ENCODE results near the gene WDR18. TPM values are rescaled to one million over a fixed set of nuclear protein-coding genes. Genes with fewer than 3 reads are reported as not detected.

The WDR18 gene
- polyA plus RNA-seq, 1 donor from 2014 or later, result 64.9 TPM

- Histone ChIP-seq H2AFZ (ENCODE audit: low read depth, low read length) (no peak overlapping the region), H3K4me2 (ENCODE audit: low read length) (no peak overlapping the region), H3K4me3 (ENCODE audit: low read length) (no peak overlapping the region), H3K36me3 (ENCODE audit: insufficient read depth, low read length) (no peaks in the 10 kb centered on the region), H3K9ac (ENCODE audit: low read length) (no peak overlapping the region), H3K9me3 (ENCODE audit: low read length) (no peaks in the 10 kb centered on the region), H3K9me2 (ENCODE audit: insufficient read depth, low read length) (no peaks in the 10 kb centered on the region), H3F3A (ENCODE audit: insufficient read depth, low read length, poor library complexity, severe bottlenecking) (no peaks in the 10 kb centered on the region), H3K27ac (ENCODE audit: low read length) (no peak overlapping the region), H3K27me3 (ENCODE audit: insufficient read depth, low read depth, low read length) (no peaks in the 10 kb centered on the region), H3K79me2 (replicated peaks; ENCODE audit: insufficient read depth, low read length) (peaks cover under 1% of the 10 kb centered on the region), H4K20me1 (ENCODE audit: insufficient read depth) (no peaks in the 10 kb centered on the region)
- TF ChIP-seq CTCF (IDR thresholded peaks at IDR 0.05; ENCODE audit: poor library complexity, severe bottlenecking), result no peak
- no peak for TF ChIP-seq RAD21 (conservative IDR thresholded peaks at IDR 0.05)
Measured at GRCh38 chr19:943551-944170, 40.5 kb upstream of the WDR18 start.

- Histone ChIP-seq H3K27me3 (ENCODE audit: insufficient read depth, low read depth, low read length) (no peaks in the 10 kb centered on the region), H2AFZ (ENCODE audit: low read depth, low read length) (no peak overlapping the region), H3K27ac (ENCODE audit: low read length) (no peak overlapping the region), H3K9ac (ENCODE audit: low read length) (no peak overlapping the region), H3K4me3 (ENCODE audit: low read length) (no peak overlapping the region), H4K20me1 (ENCODE audit: insufficient read depth) (no peaks in the 10 kb centered on the region), H3K4me2 (ENCODE audit: low read length) (no peak overlapping the region), H3K9me3 (ENCODE audit: low read length) (no peaks in the 10 kb centered on the region), H3F3A (ENCODE audit: insufficient read depth, low read length, poor library complexity, severe bottlenecking) (no peaks in the 10 kb centered on the region), H3K9me2 (ENCODE audit: insufficient read depth, low read length) (no peaks in the 10 kb centered on the region), H3K36me3 (ENCODE audit: insufficient read depth, low read length) (no peaks in the 10 kb centered on the region), H3K79me2 (replicated peaks; ENCODE audit: insufficient read depth, low read length) (no peaks in the 10 kb centered on the region)
- no peak for TF ChIP-seq CTCF (IDR thresholded peaks at IDR 0.05; ENCODE audit: poor library complexity, severe bottlenecking)
- TF ChIP-seq TAF1 (IDR thresholded peaks at IDR 0.05; ENCODE audit: low read depth), result no peak
- TF ChIP-seq EP300 (conservative IDR thresholded peaks at IDR 0.05; ENCODE audit: poor library complexity, severe bottlenecking), result no peak
- TF ChIP-seq POLR2AphosphoS5 (IDR thresholded peaks at IDR 0.05), result no peak
- no peak for TF ChIP-seq RAD21 (conservative IDR thresholded peaks at IDR 0.05)
- no peak for TF ChIP-seq EZH2 (IDR thresholded peaks at IDR 0.05; ENCODE audit: borderline replicate concordance, insufficient read depth, low read length, poor library complexity, severe bottlenecking)
- TF ChIP-seq REST (IDR thresholded peaks at IDR 0.05; ENCODE audit: borderline replicate concordance), result no peak
Measured at GRCh38 chr19:944171-944567, 40.0 kb upstream of the WDR18 start.
